ENCODE results near the gene MTUS2.
"Not testable (repeated sequence)": the region's sequence is repeated elsewhere in the genome, so short reads cannot be mapped to it uniquely, and the experiment has no call there.

DNA sequence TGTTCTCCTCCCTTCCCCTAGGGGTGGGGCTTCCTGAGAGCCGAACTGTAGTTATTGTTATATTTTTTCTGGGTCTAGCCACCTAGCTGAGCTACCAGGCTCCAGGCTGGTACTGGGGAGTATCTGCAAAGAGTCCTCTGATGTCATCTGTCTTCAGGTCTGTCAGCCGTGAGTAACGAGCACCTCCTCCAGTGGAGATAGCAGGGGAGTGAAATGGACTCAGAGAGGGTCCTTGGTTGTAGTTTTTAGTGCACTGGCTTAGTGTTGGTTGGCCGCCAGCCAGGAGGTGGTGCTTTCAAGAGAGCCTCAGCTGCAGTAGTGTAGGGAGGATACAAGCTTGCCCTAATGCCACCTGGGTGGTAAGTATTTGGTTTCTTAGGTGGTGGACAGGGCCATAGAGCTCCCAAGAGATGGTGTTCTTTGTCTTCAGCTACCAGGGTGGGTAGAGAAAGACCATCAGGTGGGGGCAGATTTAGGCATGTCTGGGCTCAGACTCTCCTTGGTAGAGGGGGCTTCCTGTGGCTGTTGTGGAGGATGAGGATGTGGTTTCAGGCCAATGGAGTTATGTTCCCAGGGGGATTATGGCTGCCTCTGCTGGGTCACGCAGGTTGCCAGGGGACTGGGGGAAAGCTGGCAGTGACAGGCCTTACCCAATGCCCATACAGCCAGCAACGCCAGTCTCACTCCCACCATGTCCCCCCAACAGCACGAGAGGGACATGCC lies 525.9 kb downstream of the MTUS2 start:
- TF ChIP-seq, protein P1, sequence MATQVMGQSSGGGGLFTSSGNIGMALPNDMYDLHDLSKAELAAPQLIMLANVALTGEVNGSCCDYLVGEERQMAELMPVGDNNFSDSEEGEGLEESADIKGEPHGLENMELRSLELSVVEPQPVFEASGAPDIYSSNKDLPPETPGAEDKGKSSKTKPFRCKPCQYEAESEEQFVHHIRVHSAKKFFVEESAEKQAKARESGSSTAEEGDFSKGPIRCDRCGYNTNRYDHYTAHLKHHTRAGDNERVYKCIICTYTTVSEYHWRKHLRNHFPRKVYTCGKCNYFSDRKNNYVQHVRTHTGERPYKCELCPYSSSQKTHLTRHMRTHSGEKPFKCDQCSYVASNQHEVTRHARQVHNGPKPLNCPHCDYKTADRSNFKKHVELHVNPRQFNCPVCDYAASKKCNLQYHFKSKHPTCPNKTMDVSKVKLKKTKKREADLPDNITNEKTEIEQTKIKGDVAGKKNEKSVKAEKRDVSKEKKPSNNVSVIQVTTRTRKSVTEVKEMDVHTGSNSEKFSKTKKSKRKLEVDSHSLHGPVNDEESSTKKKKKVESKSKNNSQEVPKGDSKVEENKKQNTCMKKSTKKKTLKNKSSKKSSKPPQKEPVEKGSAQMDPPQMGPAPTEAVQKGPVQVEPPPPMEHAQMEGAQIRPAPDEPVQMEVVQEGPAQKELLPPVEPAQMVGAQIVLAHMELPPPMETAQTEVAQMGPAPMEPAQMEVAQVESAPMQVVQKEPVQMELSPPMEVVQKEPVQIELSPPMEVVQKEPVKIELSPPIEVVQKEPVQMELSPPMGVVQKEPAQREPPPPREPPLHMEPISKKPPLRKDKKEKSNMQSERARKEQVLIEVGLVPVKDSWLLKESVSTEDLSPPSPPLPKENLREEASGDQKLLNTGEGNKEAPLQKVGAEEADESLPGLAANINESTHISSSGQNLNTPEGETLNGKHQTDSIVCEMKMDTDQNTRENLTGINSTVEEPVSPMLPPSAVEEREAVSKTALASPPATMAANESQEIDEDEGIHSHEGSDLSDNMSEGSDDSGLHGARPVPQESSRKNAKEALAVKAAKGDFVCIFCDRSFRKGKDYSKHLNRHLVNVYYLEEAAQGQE (IDR thresholded peaks at IDR 0.05; ENCODE audit: unreplicated experiment): not testable (repeated sequence)
- TF ChIP-seq EZH2 (IDR thresholded peaks at IDR 0.05; ENCODE audit: low read depth, unreplicated experiment); POLR2AphosphoS5 (IDR thresholded peaks at IDR 0.05; ENCODE audit: low read depth); CREB1 (CRISPR knock-in tag; IDR thresholded peaks at IDR 0.05; ENCODE audit: low read depth); EZH2phosphoT487 (IDR thresholded peaks at IDR 0.05; ENCODE audit: unreplicated experiment); JUNB (IDR thresholded peaks at IDR 0.05; ENCODE audit: unreplicated experiment); ZNF114 (CRISPR knock-in tag; IDR thresholded peaks at IDR 0.05); STAT1 (IDR thresholded peaks at IDR 0.05; ENCODE audit: unreplicated experiment): not testable (repeated sequence)
- TF ChIP-seq, protein P2, sequence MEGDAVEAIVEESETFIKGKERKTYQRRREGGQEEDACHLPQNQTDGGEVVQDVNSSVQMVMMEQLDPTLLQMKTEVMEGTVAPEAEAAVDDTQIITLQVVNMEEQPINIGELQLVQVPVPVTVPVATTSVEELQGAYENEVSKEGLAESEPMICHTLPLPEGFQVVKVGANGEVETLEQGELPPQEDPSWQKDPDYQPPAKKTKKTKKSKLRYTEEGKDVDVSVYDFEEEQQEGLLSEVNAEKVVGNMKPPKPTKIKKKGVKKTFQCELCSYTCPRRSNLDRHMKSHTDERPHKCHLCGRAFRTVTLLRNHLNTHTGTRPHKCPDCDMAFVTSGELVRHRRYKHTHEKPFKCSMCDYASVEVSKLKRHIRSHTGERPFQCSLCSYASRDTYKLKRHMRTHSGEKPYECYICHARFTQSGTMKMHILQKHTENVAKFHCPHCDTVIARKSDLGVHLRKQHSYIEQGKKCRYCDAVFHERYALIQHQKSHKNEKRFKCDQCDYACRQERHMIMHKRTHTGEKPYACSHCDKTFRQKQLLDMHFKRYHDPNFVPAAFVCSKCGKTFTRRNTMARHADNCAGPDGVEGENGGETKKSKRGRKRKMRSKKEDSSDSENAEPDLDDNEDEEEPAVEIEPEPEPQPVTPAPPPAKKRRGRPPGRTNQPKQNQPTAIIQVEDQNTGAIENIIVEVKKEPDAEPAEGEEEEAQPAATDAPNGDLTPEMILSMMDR (conservative IDR thresholded peaks at IDR 0.05; ENCODE audit: low read depth in 2 of 2): not testable (repeated sequence)
- TF ChIP-seq, protein P3, sequence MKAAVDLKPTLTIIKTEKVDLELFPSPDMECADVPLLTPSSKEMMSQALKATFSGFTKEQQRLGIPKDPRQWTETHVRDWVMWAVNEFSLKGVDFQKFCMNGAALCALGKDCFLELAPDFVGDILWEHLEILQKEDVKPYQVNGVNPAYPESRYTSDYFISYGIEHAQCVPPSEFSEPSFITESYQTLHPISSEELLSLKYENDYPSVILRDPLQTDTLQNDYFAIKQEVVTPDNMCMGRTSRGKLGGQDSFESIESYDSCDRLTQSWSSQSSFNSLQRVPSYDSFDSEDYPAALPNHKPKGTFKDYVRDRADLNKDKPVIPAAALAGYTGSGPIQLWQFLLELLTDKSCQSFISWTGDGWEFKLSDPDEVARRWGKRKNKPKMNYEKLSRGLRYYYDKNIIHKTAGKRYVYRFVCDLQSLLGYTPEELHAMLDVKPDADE (IDR thresholded peaks at IDR 0.05): not testable (repeated sequence)
- TF ChIP-seq, protein P4, sequence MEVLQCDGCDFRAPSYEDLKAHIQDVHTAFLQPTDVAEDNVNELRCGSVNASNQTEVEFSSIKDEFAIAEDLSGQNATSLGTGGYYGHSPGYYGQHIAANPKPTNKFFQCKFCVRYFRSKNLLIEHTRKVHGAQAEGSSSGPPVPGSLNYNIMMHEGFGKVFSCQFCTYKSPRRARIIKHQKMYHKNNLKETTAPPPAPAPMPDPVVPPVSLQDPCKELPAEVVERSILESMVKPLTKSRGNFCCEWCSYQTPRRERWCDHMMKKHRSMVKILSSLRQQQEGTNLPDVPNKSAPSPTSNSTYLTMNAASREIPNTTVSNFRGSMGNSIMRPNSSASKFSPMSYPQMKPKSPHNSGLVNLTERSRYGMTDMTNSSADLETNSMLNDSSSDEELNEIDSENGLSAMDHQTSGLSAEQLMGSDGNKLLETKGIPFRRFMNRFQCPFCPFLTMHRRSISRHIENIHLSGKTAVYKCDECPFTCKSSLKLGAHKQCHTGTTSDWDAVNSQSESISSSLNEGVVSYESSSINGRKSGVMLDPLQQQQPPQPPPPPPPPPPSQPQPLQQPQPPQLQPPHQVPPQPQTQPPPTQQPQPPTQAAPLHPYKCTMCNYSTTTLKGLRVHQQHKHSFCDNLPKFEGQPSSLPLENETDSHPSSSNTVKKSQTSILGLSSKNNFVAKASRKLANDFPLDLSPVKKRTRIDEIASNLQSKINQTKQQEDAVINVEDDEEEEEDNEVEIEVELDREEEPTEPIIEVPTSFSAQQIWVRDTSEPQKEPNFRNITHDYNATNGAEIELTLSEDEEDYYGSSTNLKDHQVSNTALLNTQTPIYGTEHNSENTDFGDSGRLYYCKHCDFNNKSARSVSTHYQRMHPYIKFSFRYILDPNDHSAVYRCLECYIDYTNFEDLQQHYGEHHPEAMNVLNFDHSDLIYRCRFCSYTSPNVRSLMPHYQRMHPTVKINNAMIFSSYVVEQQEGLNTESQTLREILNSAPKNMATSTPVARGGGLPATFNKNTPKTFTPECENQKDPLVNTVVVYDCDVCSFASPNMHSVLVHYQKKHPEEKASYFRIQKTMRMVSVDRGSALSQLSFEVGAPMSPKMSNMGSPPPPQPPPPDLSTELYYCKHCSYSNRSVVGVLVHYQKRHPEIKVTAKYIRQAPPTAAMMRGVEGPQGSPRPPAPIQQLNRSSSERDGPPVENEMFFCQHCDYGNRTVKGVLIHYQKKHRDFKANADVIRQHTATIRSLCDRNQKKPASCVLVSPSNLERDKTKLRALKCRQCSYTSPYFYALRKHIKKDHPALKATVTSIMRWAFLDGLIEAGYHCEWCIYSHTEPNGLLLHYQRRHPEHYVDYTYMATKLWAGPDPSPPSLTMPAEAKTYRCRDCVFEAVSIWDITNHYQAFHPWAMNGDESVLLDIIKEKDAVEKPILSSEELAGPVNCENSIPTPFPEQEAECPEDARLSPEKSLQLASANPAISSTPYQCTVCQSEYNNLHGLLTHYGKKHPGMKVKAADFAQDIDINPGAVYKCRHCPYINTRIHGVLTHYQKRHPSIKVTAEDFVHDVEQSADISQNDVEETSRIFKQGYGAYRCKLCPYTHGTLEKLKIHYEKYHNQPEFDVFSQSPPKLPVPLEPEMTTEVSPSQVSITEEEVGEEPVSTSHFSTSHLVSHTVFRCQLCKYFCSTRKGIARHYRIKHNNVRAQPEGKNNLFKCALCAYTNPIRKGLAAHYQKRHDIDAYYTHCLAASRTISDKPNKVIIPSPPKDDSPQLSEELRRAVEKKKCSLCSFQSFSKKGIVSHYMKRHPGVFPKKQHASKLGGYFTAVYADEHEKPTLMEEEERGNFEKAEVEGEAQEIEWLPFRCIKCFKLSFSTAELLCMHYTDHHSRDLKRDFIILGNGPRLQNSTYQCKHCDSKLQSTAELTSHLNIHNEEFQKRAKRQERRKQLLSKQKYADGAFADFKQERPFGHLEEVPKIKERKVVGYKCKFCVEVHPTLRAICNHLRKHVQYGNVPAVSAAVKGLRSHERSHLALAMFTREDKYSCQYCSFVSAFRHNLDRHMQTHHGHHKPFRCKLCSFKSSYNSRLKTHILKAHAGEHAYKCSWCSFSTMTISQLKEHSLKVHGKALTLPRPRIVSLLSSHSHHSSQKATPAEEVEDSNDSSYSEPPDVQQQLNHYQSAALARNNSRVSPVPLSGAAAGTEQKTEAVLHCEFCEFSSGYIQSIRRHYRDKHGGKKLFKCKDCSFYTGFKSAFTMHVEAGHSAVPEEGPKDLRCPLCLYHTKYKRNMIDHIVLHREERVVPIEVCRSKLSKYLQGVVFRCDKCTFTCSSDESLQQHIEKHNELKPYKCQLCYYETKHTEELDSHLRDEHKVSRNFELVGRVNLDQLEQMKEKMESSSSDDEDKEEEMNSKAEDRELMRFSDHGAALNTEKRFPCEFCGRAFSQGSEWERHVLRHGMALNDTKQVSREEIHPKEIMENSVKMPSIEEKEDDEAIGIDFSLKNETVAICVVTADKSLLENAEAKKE (CRISPR knock-in tag; IDR thresholded peaks at IDR 0.05): not testable (repeated sequence)
